HL-60 (cell line): ENCODE measurements around the gene PLPPR5.
"Not testable (repeated sequence)": the region's sequence is repeated elsewhere in the genome, so short reads cannot be mapped to it uniquely, and the experiment has no call there.

Experiments used
- DNase-seq, 2 experiments: peaks; one replicate each; pipeline ENCODE4 v3.0.0-alpha.2; 2010 to 2020; ENCODE audit warnings: low read depth in 1 of 2, low spot score in 1 of 2
- H3K27ac ChIP-seq: fragments of 250-450 bp; sonication (Bioruptor Pico); replicated peaks from 2 replicates; pipeline ENCODE4 v1.5.1; 2020; ENCODE audit warnings: mild to moderate bottlenecking, moderate library complexity
- H3K27me3 ChIP-seq: fragments of 250-450 bp; sonication (Bioruptor Pico); 2 replicates; pipeline ENCODE4 v1.5.1; 2021; ENCODE audit warnings: mild to moderate bottlenecking, moderate library complexity; ENCODE audit not compliant: insufficient read depth, poor library complexity, severe bottlenecking
- H3K4me3 ChIP-seq: replicated peaks from 2 replicates; pipeline ENCODE4 v1.5.1; 2011; ENCODE audit warnings: mild to moderate bottlenecking, control low read depth, low read length; ENCODE audit not compliant: insufficient read depth
- CTCF ChIP-seq: IDR thresholded peaks from one replicate; pipeline ENCODE4 v1.5.1; 2011; ENCODE audit warnings: low read length, control low read depth, inconsistent platforms; ENCODE audit not compliant: insufficient read depth
- GABPA ChIP-seq: IDR thresholded peaks from 2 replicates; pipeline ENCODE4 v1.6.1; 2012; ENCODE audit warnings: low read depth
- POLR2AphosphoS5 ChIP-seq: IDR thresholded peaks from 2 replicates; pipeline ENCODE4 v1.6.1; 2012; ENCODE audit warnings: low read depth
- REST ChIP-seq: IDR thresholded peaks from 2 replicates; pipeline ENCODE4 v1.6.1; 2012; ENCODE audit warnings: low read depth; ENCODE audit not compliant: insufficient replicate concordance
- SPI1 ChIP-seq: IDR thresholded peaks from 2 replicates; pipeline ENCODE4 v1.6.1; 2012; ENCODE audit warnings: low read depth, mild to moderate bottlenecking, borderline replicate concordance

Gene PLPPR5

GRCh38 chr1:98887507-98887906, 117.2 kb downstream of the PLPPR5 start:
- Histone ChIP-seq H3K27me3 (no peaks in the 10 kb centered on the region), H3K27ac (no peak overlapping the region), H3K4me3 (no peak overlapping the region)
- TF ChIP-seq POLR2AphosphoS5: no peak
- TF ChIP-seq REST: no peak
- TF ChIP-seq CTCF: no peak
- TF ChIP-seq SPI1: no peak
- TF ChIP-seq GABPA: no peak
- DNase-seq: no peak

- no peak for TF ChIP-seq SPI1
- no peak for TF ChIP-seq GABPA
- TF ChIP-seq REST: no peak
- no peak for TF ChIP-seq POLR2AphosphoS5
- TF ChIP-seq CTCF: no peak
- no peak overlapping the region for H3K27ac ChIP-seq
- no peaks in the 10 kb centered on the region for H3K27me3 ChIP-seq
- no peak overlapping the region for H3K4me3 ChIP-seq
- DNase-seq: no peak
Measured at GRCh38 chr1:98884864-98885263, 119.8 kb downstream of the PLPPR5 start.

GRCh38 chr1:98881901-98882300, 122.8 kb downstream of the PLPPR5 start:
- TF ChIP-seq REST: peak; percentile 19
- no peak for TF ChIP-seq POLR2AphosphoS5
- TF ChIP-seq CTCF: no peak
- TF ChIP-seq SPI1: peak; percentile 47; the same call in 1 of the 2 replicates
- Histone ChIP-seq H3K27ac (peak overlapping the region; percentile 57), H3K27me3 (no peaks in the 10 kb centered on the region), H3K4me3 (no peak overlapping the region)
- peak; percentile 28 to 93 for DNase-seq

GRCh38 chr1:98881234-98881633, 123.4 kb downstream of the PLPPR5 start:
- not testable (repeated sequence) for H3K27me3 ChIP-seq, DNase-seq, H3K4me3 ChIP-seq
- peak overlapping the region; percentile 57 for H3K27ac ChIP-seq
